Glutamatergic neuron (in vitro differentiated cells): ENCODE data around the gene FASTKD1. TPM values are rescaled to one million over a fixed set of nuclear protein-coding genes. Genes with fewer than 3 reads are reported as not detected.
"Not testable (repeated sequence)": the region's sequence is repeated elsewhere in the genome, so short reads cannot be mapped to it uniquely, and the experiment has no call there.

Experiments
- DNase-seq: peaks from one replicate; pipeline ENCODE4 v3.0.0; 2022
- H3K27ac Mint-ChIP-seq: one replicate; pipeline ENCODE4 v1.8.0; 2020; ENCODE audit warnings: mild to moderate bottlenecking, mixed read lengths, inconsistent platforms; ENCODE audit not compliant: unreplicated experiment
- H3K27me3 Mint-ChIP-seq: one replicate; pipeline ENCODE4 v1.8.0; 2020; ENCODE audit warnings: mild to moderate bottlenecking, moderate library complexity, mixed read lengths, inconsistent platforms; ENCODE audit not compliant: unreplicated experiment
- H3K36me3 Mint-ChIP-seq: one replicate; pipeline ENCODE4 v1.8.0; 2020; ENCODE audit warnings: mild to moderate bottlenecking, mixed read lengths, inconsistent platforms; ENCODE audit not compliant: unreplicated experiment
- H3K4me1 Mint-ChIP-seq: one replicate; pipeline ENCODE4 v1.8.0; 2020; ENCODE audit warnings: mild to moderate bottlenecking, low read depth, mixed read lengths, inconsistent platforms; ENCODE audit not compliant: unreplicated experiment
- H3K4me3 Mint-ChIP-seq: one replicate; pipeline ENCODE4 v1.8.0; 2020; ENCODE audit warnings: mild to moderate bottlenecking, mixed read lengths, inconsistent platforms; ENCODE audit not compliant: unreplicated experiment
- H3K9me3 Mint-ChIP-seq: one replicate; pipeline ENCODE4 v1.8.0; 2020; ENCODE audit warnings: mild to moderate bottlenecking, moderate library complexity, mixed read lengths, inconsistent platforms; ENCODE audit not compliant: unreplicated experiment
- total RNA-seq: library from RNA; stranded (reverse); fragmentation: NEBNext Ultra II Directional; extraction: Animal tissue kit (Norgen Biotek cat#: 25700); gene quantifications from one replicate; pipeline ENCODE4 v1.2.1, GENCODE V29; 2021; ENCODE audit not compliant: unreplicated experiment
- TF ChIP-seq, protein P1 (sequence below): fragments of 200-600 bp; sonication (generic); IDR thresholded peaks from one replicate; pipeline ENCODE4 v1.5.0; 2021; ENCODE audit not compliant: partially characterized antibody, unreplicated experiment

FASTKD1 gene
- total RNA-seq, 1 donor from 2014 or later, result 38.1 TPM

DNA sequence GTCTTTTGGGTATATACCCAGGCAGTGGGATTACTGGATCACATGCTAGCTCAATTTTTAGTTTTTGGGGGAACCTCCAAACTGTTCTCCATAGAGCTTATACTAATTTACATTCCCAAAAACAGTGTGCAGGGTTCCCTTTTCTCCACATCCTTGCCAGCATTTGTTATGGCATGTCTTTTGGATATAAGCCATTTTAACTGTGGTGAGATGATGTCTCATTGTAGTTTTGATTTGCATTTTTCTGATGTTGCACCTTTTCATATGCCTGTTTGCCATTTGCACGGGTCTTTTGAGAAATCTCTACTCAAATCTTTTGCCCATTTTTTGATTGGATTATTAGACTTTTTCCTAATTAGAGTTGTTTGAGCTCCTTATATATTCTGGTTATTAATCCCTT is 8.0 kb downstream of the FASTKD1 start:
- TF ChIP-seq, protein P1, sequence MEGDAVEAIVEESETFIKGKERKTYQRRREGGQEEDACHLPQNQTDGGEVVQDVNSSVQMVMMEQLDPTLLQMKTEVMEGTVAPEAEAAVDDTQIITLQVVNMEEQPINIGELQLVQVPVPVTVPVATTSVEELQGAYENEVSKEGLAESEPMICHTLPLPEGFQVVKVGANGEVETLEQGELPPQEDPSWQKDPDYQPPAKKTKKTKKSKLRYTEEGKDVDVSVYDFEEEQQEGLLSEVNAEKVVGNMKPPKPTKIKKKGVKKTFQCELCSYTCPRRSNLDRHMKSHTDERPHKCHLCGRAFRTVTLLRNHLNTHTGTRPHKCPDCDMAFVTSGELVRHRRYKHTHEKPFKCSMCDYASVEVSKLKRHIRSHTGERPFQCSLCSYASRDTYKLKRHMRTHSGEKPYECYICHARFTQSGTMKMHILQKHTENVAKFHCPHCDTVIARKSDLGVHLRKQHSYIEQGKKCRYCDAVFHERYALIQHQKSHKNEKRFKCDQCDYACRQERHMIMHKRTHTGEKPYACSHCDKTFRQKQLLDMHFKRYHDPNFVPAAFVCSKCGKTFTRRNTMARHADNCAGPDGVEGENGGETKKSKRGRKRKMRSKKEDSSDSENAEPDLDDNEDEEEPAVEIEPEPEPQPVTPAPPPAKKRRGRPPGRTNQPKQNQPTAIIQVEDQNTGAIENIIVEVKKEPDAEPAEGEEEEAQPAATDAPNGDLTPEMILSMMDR, result no peak
- H3K4me3 Mint-ChIP-seq, result no peak overlapping the region

DNA sequence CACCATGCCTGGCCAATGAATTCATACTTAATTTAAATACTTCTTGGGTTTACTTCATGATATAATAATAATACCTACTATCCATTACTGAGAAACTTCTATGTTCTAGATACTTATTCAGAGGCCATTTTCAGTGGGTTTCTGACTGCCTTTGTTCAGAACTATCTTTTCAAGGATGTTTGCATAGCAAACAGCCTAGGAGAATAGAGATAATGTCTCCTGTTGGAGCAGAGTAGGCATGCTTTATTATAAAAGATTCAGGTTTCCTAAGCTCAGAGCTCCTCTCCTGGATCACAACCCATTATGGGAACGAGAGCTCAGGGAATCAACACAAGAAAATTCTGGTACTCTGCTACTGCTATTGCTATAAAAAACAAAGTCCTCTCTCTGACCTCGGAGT is 11.1 kb downstream of the FASTKD1 start:
- Mint-ChIP-seq H3K27me3 (peaks cover 2% of the 10 kb centered on the region), H3K27ac (peak overlapping the region; percentile 49), H3K36me3 (peaks cover 5% of the 10 kb centered on the region), H3K4me1 (no peaks in the 10 kb centered on the region), H3K4me3 (no peak overlapping the region), H3K9me3 (peaks cover 4% of the 10 kb centered on the region)
- no peak for DNase-seq
- TF ChIP-seq, protein P1, result no peak

More for the DNA sequence above, 8.0 kb downstream of the FASTKD1 start:
- Mint-ChIP-seq H3K9me3 (peaks cover 4% of the 10 kb centered on the region), H3K27ac (no peak overlapping the region), H3K36me3 (peaks cover 5% of the 10 kb centered on the region), H3K27me3 (peaks cover 2% of the 10 kb centered on the region), H3K4me1 (peaks cover 2% of the 10 kb centered on the region)
- DNase-seq, result no peak

DNA sequence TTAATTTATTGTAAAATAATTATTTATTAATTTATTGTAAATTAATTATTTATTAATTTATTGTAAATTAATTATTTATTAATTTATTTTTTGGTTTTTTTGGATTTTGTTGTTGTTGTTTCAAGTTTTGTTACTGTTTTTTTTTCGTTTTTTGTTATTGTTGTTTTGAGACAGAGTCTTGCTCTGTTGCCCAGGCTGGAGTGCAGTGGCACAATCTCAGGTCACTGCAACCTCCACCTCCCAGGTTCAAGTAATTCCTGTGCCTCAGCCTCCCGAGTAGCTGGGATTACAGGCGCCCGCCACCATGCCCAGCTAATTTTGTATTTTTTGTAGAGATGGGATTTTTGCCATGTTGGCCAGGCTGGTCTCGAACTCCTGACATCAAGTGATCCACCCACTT is 11.6 kb downstream of the FASTKD1 start:
- not testable (repeated sequence) for DNase-seq, H3K4me3 Mint-ChIP-seq, H3K36me3 Mint-ChIP-seq, H3K4me1 Mint-ChIP-seq, H3K27ac Mint-ChIP-seq, H3K27me3 Mint-ChIP-seq, H3K9me3 Mint-ChIP-seq

DNA sequence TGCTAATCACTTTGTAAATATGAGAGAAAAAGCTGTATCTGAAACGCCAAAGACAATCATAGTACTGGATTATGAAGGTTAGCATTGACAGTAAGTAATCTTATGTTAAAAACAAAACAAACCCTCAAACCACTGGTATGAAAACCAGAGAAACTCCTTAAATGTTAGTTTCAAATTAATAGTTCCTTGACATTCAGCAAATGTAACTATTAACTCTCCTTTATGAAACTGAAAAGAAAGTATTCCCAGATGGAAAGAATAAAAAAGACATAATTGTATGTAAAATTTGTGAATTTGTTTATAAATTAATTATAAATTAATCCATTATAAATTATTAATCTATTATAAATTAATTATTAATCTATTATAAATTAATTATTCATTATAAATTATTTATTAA is 12.3 kb downstream of the FASTKD1 start:
- no peak overlapping the region for H3K27ac Mint-ChIP-seq

DNA sequence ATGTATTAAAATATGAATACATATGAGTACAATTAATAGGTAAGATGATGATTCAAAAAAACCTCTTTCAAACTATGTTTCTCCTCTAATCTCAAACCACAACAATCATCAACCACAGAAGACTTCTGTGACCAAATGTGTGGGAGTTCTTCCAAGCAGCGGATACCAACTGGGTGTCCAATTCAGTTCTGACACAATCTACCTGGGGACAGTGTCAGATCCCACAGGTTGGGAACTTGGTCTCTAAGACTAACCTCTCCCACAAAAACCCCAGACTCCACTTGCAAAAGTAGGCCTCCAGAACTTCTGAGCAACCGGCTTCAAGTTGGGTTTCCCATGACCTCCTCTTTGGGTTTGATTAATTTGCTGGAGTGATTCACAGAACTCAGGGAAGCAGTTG is 26.9 kb downstream of the FASTKD1 start:
- no peak for DNase-seq
- Mint-ChIP-seq H3K4me3 (no peak overlapping the region), H3K4me1 (no peaks in the 10 kb centered on the region), H3K27ac (no peak overlapping the region), H3K27me3 (no peaks in the 10 kb centered on the region), H3K36me3 (no peaks in the 10 kb centered on the region), H3K9me3 (peaks cover 1% of the 10 kb centered on the region)
- TF ChIP-seq, protein P1, result no peak

More for the DNA sequence above, 12.3 kb downstream of the FASTKD1 start:
- TF ChIP-seq, protein P1, result no peak
- Mint-ChIP-seq H3K4me1 (no peaks in the 10 kb centered on the region), H3K4me3 (no peak overlapping the region), H3K36me3 (peaks cover 5% of the 10 kb centered on the region), H3K9me3 (peaks cover 4% of the 10 kb centered on the region), H3K27me3 (peaks cover 2% of the 10 kb centered on the region)
- DNase-seq, result no peak

DNA sequence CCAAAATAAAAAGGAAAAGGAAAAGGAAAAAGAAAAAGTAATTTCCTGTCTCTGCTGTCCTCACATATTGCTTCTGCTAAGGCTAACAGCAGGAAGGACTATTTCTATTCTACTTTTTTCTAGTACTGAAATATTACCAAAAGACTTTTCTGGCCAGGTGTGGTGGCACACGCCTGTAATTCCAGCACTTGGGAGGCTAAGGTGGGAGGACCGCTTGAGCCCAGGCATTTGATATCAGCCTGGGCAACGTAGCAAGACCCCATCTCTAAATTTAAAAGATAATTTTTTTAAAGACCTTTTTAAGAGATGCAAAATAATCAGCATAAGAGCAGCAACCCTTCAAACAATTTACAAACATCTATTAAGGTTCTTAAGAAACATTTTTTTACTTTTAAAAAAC is 31.2 kb downstream of the FASTKD1 start:
- Mint-ChIP-seq H3K27me3 (no peaks in the 10 kb centered on the region), H3K36me3 (no peaks in the 10 kb centered on the region), H3K27ac (no peak overlapping the region), H3K4me1 (no peaks in the 10 kb centered on the region), H3K9me3 (no peaks in the 10 kb centered on the region), H3K4me3 (no peak overlapping the region)
- TF ChIP-seq, protein P1, result no peak
- DNase-seq, result no peak
